Astrocyte of the hippocampus (primary cell): Measurements from ENCODE around the gene HNRNPA2B1.
"Not testable (repeated sequence)": the region's sequence is repeated elsewhere in the genome, so short reads cannot be mapped to it uniquely, and the experiment has no call there.

Experiments
- DNase-seq: peaks from one replicate; pipeline ENCODE4 v3.0.0; 2011; ENCODE audit warnings: low read depth, low spot score

The HNRNPA2B1 gene

DNA sequence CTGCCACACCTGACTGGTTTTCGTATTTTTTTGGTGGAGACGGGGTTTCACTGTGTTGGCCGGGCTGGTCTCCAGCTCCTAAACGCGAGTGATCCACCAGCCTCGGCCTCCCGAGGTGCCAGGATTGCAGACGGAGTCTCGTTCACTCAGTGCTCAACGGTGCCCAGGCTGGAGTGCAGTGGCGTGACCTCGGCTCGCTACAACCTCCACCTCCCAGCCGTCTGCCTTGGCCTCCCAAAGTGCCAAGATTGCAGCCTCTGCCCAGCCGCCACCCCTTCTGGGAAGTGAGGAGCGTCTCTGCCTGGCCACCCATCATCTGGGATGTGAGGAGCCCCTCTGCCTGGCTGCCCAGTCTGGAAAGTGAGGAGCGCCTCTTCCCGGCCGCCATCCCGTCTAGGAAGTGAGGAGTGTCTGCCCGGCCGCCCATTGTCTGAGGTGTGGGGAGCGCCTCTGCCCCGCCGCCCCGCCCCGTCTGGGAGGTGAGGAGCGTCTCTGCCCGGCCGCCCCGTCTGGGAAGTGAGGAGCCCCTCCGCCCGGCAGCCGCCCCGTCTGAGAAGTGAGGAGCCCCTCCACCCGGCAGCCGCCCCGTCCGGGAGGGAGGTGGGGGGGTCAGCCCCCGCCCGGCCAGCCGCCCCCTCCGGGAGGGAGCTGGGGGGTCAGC lies 52.8 kb downstream of the HNRNPA2B1 start:
- not testable (repeated sequence) for DNase-seq

DNA sequence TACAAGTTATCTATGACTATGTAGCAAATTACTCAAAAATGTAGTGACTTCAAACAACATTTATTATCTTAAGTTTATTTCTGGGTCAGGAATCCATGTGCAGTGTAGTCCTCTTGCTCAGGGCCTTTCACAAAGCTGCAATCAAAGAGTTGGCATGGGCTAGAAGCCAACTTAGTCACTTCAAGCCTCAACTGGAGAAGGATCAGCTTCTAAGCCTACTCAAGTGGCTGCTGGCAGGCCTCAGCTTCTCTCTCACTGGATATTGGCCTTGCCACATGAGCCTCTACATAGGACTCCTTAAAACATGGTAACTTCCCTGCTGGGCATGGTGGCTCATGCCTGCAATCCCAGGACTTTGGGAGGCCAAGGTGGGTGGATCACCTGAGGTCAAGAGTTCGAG lies 53.5 kb downstream of the HNRNPA2B1 start:
- DNase-seq, result no peak

- DNase-seq, result no peak
Observed at GRCh38 chr7:26145238-26145637, 55.3 kb downstream of the HNRNPA2B1 start.

DNA sequence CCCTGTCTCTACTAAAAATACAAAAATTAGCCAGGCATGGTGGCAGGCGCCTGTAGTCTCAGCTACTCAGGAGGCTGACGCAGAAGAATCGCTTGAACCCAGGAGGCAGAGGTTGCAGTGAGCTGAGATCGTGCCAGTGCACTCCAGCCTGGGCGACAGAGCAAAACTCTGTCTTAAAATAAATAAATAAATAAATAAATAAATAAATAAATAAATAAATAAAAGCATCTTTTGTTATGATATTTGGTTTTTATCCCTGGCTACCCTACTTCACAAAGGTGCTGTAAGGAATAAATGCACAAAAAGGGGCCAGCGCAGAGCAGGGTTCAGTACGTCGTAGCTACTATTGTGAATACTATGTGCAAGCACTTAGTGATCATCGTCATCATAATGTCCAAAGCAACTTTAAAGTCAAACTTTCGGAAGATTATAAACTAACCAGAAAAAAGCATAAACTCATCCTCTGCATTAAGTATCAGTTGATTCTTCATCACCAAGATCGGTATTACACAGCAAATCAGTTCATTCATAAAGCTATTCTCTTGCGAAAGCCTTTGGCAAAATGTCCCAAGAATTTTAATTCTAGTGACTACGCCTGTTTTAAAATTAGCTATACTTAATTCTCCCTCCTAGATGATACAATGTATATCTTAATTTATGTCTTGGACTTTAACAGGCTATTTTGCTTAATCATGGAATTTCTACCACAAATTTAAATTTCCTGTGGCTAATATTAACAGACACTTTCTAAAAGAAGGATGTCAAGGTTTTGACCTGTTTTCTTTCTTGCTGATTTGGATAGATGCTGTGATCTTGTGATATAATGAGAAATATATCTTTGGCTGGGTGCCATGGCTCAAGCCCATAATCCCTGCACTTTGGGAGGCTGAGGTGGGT lies 56.1 kb downstream of the HNRNPA2B1 start:
- DNase-seq, result no peak

GRCh38 chr7:26143298-26144048 lies 57.1 kb downstream of the HNRNPA2B1 start:
- peak; percentile 66 for DNase-seq

- DNase-seq, result no peak
Observed at GRCh38 chr7:26141077-26141476, 59.5 kb downstream of the HNRNPA2B1 start.

DNA sequence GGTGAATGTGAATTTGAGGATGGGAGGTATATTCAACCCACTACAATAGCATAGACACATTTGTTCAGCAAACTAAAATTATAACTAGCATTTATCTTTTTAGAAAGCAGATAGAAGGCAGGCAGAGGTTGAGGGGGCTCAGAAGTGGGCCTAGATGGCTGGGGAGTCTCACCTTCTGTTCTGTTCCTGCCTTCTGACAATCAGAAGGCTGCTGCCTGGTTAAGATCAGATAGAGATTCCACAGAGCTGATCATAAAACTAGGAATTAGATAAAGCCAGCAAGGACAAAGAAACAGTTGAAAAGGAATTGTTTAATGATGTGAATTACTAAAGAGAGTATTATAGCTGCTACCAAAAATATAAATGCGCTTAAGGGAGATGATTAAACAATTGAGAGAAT lies 60.2 kb downstream of the HNRNPA2B1 start:
- DNase-seq, result no peak
